ENCODE measurements around the gene HPDL. TPM values are rescaled to one million over a fixed set of nuclear protein-coding genes. Genes with fewer than 3 reads are reported as not detected.
A peak's percentile ranks its signal among the peaks of the same experiment; 100 is the strongest.
"Not testable (repeated sequence)": the region's sequence is repeated elsewhere in the genome, so short reads cannot be mapped to it uniquely, and the experiment has no call there.

The HPDL gene
- total and polyA plus RNA-seq, 2 donors: 0.91 to 6.8 TPM

DNA sequence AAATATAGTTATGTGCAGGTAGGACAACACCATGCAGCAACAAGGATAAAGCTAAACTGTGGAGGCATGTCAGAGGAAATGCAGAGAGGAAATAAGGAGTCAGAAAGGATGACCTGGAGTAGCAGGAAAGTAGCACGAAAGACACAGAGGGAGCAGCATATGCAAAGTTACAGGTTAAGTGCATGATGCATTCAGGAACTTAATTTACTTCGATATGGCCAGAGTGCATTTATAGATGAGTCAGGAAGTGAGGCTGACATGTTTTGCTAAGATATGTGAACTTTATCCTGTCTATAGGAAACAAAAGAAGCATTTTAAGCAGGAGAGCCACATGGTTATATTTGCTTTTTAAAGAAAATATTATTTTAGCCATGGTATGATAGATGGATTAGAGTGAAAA lies 29.0 kb downstream of the HPDL start:
- H3K27ac ChIP-seq (ENCODE audit: low read depth in 1 of 2, low read length in 1 of 2): no peak overlapping the region
- peaks cover 0 to 3% of the 10 kb centered on the region in 2 donors for H3K36me3 ChIP-seq (ENCODE audit: control insufficient read depth in 2 of 2, insufficient read depth in 2 of 2, low read length in 1 of 2)
- H3K4me3 ChIP-seq (ENCODE audit: low read length in 2 of 2): no peak overlapping the region
- no peaks in the 10 kb centered on the region for H3K27me3 ChIP-seq (ENCODE audit: control insufficient read depth in 2 of 2, insufficient read depth in 1 of 2, low read length in 1 of 2)
- no peak for DNase-seq (ENCODE audit: low read depth in 6 of 9, low spot score in 9 of 9)
- peaks cover 0 to 4% of the 10 kb centered on the region in 2 donors for H3K4me1 ChIP-seq (ENCODE audit: control insufficient read depth in 2 of 2, insufficient read depth in 2 of 2, low read length in 2 of 2)
- no peaks in the 10 kb centered on the region for H3K9me3 ChIP-seq (ENCODE audit: control insufficient read depth in 2 of 2, insufficient read depth in 1 of 2, low read length in 1 of 2)
- WGBS: 40% methylated on average over 2 of the region's 2 CpGs

GRCh38 chr1:45356186-45356585 lies 29.5 kb downstream of the HPDL start:
- WGBS: 95% methylated on average over 4 of the region's 4 CpGs
- Histone ChIP-seq H3K27ac (ENCODE audit: low read depth in 1 of 2, low read length in 1 of 2) (no peak overlapping the region), H3K9me3 (ENCODE audit: control insufficient read depth in 2 of 2, insufficient read depth in 1 of 2, low read length in 1 of 2) (no peaks in the 10 kb centered on the region), H3K4me1 (ENCODE audit: control insufficient read depth in 2 of 2, insufficient read depth in 2 of 2, low read length in 2 of 2) (peaks cover 0 to 5% of the 10 kb centered on the region in 2 donors), H3K36me3 (ENCODE audit: control insufficient read depth in 2 of 2, insufficient read depth in 2 of 2, low read length in 1 of 2) (peaks cover 0 to 3% of the 10 kb centered on the region in 2 donors), H3K4me3 (ENCODE audit: low read length in 2 of 2) (no peak overlapping the region), H3K27me3 (ENCODE audit: control insufficient read depth in 2 of 2, insufficient read depth in 1 of 2, low read length in 1 of 2) (no peaks in the 10 kb centered on the region)
- no peak for DNase-seq (ENCODE audit: low read depth in 6 of 9, low spot score in 9 of 9)

GRCh38 chr1:45359882-45360513 lies 33.3 kb downstream of the HPDL start:
- Histone ChIP-seq H3K4me1 (ENCODE audit: control insufficient read depth in 2 of 2, insufficient read depth in 2 of 2, low read length in 2 of 2) (peaks cover 0 to 5% of the 10 kb centered on the region in 2 donors), H3K27ac (ENCODE audit: low read depth in 1 of 2, low read length in 1 of 2) (peak overlapping the region in 1 of 2 donors; percentile 34), H3K4me3 (ENCODE audit: low read length in 2 of 2) (no peak overlapping the region), H3K36me3 (ENCODE audit: control insufficient read depth in 2 of 2, insufficient read depth in 2 of 2, low read length in 1 of 2) (no peaks in the 10 kb centered on the region), H3K9me3 (ENCODE audit: control insufficient read depth in 2 of 2, insufficient read depth in 1 of 2, low read length in 1 of 2) (no peaks in the 10 kb centered on the region), H3K27me3 (ENCODE audit: control insufficient read depth in 2 of 2, insufficient read depth in 1 of 2, low read length in 1 of 2) (no peaks in the 10 kb centered on the region)
- 40% methylated on average over 7 of the region's 7 CpGs for WGBS
- DNase-seq (ENCODE audit: low read depth in 6 of 9, low spot score in 9 of 9): peak in 7 of 9 donors; percentile 16 to 72 (median 33)

DNA sequence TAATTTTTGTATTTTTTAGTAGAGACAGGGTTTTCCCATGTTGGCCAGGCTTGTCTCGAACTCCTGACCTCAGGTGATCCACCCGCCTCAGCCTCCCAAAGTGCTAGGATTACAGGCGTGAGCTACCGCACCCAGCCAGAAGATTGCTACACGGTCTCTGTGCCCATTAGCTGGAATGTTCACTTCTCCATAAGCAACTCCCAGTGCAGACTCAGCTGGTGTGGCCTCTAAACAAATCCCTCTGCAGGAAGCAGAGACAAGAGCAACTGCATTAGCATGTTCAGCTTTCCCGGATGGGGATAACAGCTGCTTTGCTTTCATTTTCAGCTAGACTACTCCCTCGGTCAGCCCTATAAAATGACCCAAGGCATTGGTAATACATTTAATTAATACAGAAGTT lies 34.3 kb downstream of the HPDL start:
- not testable (repeated sequence) for H3K9me3 ChIP-seq (ENCODE audit: control insufficient read depth in 2 of 2, insufficient read depth in 1 of 2, low read length in 1 of 2); H3K4me1 ChIP-seq (ENCODE audit: control insufficient read depth in 2 of 2, insufficient read depth in 2 of 2, low read length in 2 of 2); DNase-seq (ENCODE audit: low read depth in 6 of 9, low spot score in 9 of 9); H3K27me3 ChIP-seq (ENCODE audit: control insufficient read depth in 2 of 2, insufficient read depth in 1 of 2, low read length in 1 of 2); H3K27ac ChIP-seq (ENCODE audit: low read depth in 1 of 2, low read length in 1 of 2); H3K4me3 ChIP-seq (ENCODE audit: low read length in 2 of 2); H3K36me3 ChIP-seq (ENCODE audit: control insufficient read depth in 2 of 2, insufficient read depth in 2 of 2, low read length in 1 of 2)
- 79% methylated on average over 7 of the region's 7 CpGs for WGBS

- Histone ChIP-seq H3K4me3 (ENCODE audit: low read length in 2 of 2) (no peak overlapping the region), H3K27me3 (ENCODE audit: control insufficient read depth in 2 of 2, insufficient read depth in 1 of 2, low read length in 1 of 2) (no peaks in the 10 kb centered on the region), H3K4me1 (ENCODE audit: control insufficient read depth in 2 of 2, insufficient read depth in 2 of 2, low read length in 2 of 2) (peaks cover 0 to 5% of the 10 kb centered on the region in 2 donors), H3K9me3 (ENCODE audit: control insufficient read depth in 2 of 2, insufficient read depth in 1 of 2, low read length in 1 of 2) (no peaks in the 10 kb centered on the region), H3K36me3 (ENCODE audit: control insufficient read depth in 2 of 2, insufficient read depth in 2 of 2, low read length in 1 of 2) (no peaks in the 10 kb centered on the region), H3K27ac (ENCODE audit: low read depth in 1 of 2, low read length in 1 of 2) (no peak overlapping the region)
- DNase-seq (ENCODE audit: low read depth in 6 of 9, low spot score in 9 of 9): no peak
- WGBS: 94% methylated on average over 2 of the region's 2 CpGs
Observed at GRCh38 chr1:45364294-45364693, 37.6 kb downstream of the HPDL start.

DNA sequence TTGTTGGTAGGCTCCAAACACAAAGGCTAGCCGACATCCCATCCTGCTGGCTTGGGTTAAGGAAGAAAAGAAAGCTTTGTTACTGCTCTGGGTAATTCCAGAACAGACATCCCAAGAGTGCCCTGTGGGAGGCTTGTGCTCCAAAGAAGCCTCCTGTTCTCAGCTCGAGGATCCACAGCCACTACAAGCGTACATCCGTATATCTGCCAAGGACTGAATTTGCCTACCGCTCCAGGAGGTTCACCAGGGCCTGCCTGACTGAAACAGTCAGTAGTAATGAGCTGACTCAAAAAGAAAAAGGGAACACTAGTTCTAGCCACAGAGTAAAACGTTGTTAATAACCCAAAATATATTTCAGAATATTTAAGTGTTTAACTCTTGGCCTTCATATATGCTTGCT lies 38.4 kb downstream of the HPDL start:
- 93% methylated on average over 6 of the region's 6 CpGs for WGBS
- Histone ChIP-seq H3K4me1 (ENCODE audit: control insufficient read depth in 2 of 2, insufficient read depth in 2 of 2, low read length in 2 of 2) (peaks cover 0 to 5% of the 10 kb centered on the region in 2 donors), H3K4me3 (ENCODE audit: low read length in 2 of 2) (no peak overlapping the region), H3K27ac (ENCODE audit: low read depth in 1 of 2, low read length in 1 of 2) (no peak overlapping the region), H3K27me3 (ENCODE audit: control insufficient read depth in 2 of 2, insufficient read depth in 1 of 2, low read length in 1 of 2) (no peaks in the 10 kb centered on the region), H3K36me3 (ENCODE audit: control insufficient read depth in 2 of 2, insufficient read depth in 2 of 2, low read length in 1 of 2) (no peaks in the 10 kb centered on the region), H3K9me3 (ENCODE audit: control insufficient read depth in 2 of 2, insufficient read depth in 1 of 2, low read length in 1 of 2) (no peaks in the 10 kb centered on the region)
- no peak for DNase-seq (ENCODE audit: low read depth in 6 of 9, low spot score in 9 of 9)

- Histone ChIP-seq H3K4me3 (ENCODE audit: low read length in 2 of 2) (no peak overlapping the region), H3K27me3 (ENCODE audit: control insufficient read depth in 2 of 2, insufficient read depth in 1 of 2, low read length in 1 of 2) (no peaks in the 10 kb centered on the region), H3K4me1 (ENCODE audit: control insufficient read depth in 2 of 2, insufficient read depth in 2 of 2, low read length in 2 of 2) (no peaks in the 10 kb centered on the region), H3K9me3 (ENCODE audit: control insufficient read depth in 2 of 2, insufficient read depth in 1 of 2, low read length in 1 of 2) (no peaks in the 10 kb centered on the region), H3K27ac (ENCODE audit: low read depth in 1 of 2, low read length in 1 of 2) (no peak overlapping the region), H3K36me3 (ENCODE audit: control insufficient read depth in 2 of 2, insufficient read depth in 2 of 2, low read length in 1 of 2) (no peaks in the 10 kb centered on the region)
- DNase-seq (ENCODE audit: low read depth in 6 of 9, low spot score in 9 of 9): no peak
Observed at GRCh38 chr1:45370575-45370974, 43.9 kb downstream of the HPDL start.

DNA sequence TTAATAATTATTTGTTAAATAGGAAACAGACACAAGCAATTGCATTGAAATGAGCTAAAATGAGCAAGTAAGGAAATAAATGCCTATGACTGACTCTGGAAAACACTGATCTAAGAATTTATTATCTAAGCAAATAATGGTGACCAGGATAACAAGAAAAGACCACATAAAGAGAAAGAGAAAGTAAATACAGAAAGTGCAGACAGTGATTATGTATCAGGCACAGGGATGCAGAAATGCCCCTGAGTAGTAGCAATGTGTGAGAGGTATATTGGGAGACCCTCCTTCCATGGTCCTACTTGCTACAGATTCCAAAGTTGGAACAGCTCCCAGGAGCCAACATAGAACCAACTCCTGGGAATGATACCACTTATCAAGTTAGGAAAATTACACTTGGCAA lies 46.9 kb downstream of the HPDL start:
- Histone ChIP-seq H3K27ac (ENCODE audit: low read depth in 1 of 2, low read length in 1 of 2) (no peak overlapping the region), H3K4me3 (ENCODE audit: low read length in 2 of 2) (no peak overlapping the region), H3K27me3 (ENCODE audit: control insufficient read depth in 2 of 2, insufficient read depth in 1 of 2, low read length in 1 of 2) (no peaks in the 10 kb centered on the region), H3K4me1 (ENCODE audit: control insufficient read depth in 2 of 2, insufficient read depth in 2 of 2, low read length in 2 of 2) (no peaks in the 10 kb centered on the region), H3K36me3 (ENCODE audit: control insufficient read depth in 2 of 2, insufficient read depth in 2 of 2, low read length in 1 of 2) (no peaks in the 10 kb centered on the region), H3K9me3 (ENCODE audit: control insufficient read depth in 2 of 2, insufficient read depth in 1 of 2, low read length in 1 of 2) (no peaks in the 10 kb centered on the region)
- DNase-seq (ENCODE audit: low read depth in 6 of 9, low spot score in 9 of 9): no peak

DNA sequence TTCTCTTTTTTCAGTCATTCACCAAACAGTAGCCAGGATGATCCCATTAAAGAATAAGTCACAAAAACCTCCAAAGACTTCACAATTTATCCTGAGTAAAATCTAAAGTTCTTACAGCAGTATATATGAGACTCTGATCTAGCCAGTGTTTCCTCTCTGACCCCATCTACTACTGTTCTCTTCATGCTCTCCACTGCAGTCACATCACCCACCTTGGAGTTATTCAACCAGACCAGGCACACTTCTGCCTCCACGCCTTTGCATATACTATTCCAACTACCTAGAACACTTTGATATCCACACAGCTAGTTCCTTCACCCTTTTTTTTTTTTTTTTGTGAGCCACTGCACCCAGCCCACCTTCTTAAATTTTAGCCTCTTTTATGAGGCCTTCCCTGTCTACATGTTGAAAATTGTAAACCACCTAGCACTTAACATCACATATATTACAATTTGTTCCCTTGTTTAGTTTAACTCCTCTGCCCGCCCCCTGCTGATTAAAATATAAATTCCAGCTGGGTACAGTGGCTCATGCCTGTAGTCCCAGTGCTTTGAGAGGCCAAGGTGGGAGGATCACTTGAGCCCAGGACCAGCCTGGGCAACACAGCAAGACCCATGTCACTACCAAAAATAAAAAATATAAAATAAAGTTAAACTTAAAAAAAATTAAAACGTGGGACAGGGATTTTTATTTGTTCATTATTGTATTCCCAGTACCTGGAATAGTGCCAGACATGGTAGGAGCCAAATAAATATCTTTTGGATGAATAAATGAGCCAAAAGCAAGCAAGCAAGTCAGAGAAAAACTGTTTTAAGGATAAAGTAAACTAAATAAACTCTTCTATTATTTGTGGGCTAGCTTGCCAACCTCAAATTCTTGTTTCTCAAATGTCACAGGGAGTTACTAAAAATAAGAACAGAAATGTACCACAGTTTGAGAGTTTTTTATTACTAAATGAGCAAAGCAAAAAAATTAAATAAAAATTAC lies 48.7 kb downstream of the HPDL start:
- H3K36me3 ChIP-seq (ENCODE audit: control insufficient read depth in 2 of 2, insufficient read depth in 2 of 2, low read length in 1 of 2): no peaks in the 10 kb centered on the region
- H3K9me3 ChIP-seq (ENCODE audit: control insufficient read depth in 2 of 2, insufficient read depth in 1 of 2, low read length in 1 of 2): no peaks in the 10 kb centered on the region
- no peak for DNase-seq (ENCODE audit: low read depth in 6 of 9, low spot score in 9 of 9)
- H3K27me3 ChIP-seq (ENCODE audit: control insufficient read depth in 2 of 2, insufficient read depth in 1 of 2, low read length in 1 of 2): no peaks in the 10 kb centered on the region
- no peak overlapping the region for H3K27ac ChIP-seq (ENCODE audit: low read depth in 1 of 2, low read length in 1 of 2)
- H3K4me3 ChIP-seq (ENCODE audit: low read length in 2 of 2): no peak overlapping the region
- H3K4me1 ChIP-seq (ENCODE audit: control insufficient read depth in 2 of 2, insufficient read depth in 2 of 2, low read length in 2 of 2): no peaks in the 10 kb centered on the region
- 90% methylated on average over 3 of the region's 3 CpGs for WGBS
